Tibial nerve (tissue), 4 donors: ENCODE measurements around the gene PLEKHA3. TPM values are rescaled to one million over a fixed set of nuclear protein-coding genes. Genes with fewer than 3 reads are reported as not detected.
"Not testable (repeated sequence)": the region's sequence is repeated elsewhere in the genome, so short reads cannot be mapped to it uniquely, and the experiment has no call there.

Experiments used
- DNase-seq, 2 donors: peaks; one replicate each; pipeline ENCODE4 v3.0.0-alpha.2; 2019; ENCODE audit warnings: low spot score in 2 of 2
- H3K27ac ChIP-seq, 4 donors: fragments of 200-600 bp; sonication (generic) in 3 of 4; one replicate each; pipeline ENCODE4 v1.5.1; 2017 to 2019; ENCODE audit warnings: mild to moderate bottlenecking in 1 of 4
- H3K27me3 ChIP-seq, 2 donors: fragments of 200-600 bp; sonication (generic) in 1 of 2; one replicate each; pipeline versions ENCODE4 v1.5.1 to v1.6.0; 2017 to 2019
- H3K36me3 ChIP-seq, 3 donors: fragments of 200-600 bp; sonication (generic); one replicate each; pipeline ENCODE4 v1.5.1; 2018 to 2019
- H3K4me1 ChIP-seq, 4 donors: fragments of 200-600 bp; sonication (generic) in 3 of 4; one replicate each; pipeline ENCODE4 v1.5.1; 2017 to 2019
- H3K4me3 ChIP-seq, 4 donors: fragments of 200-600 bp; sonication (generic) in 3 of 4; one replicate each; pipeline ENCODE4 v1.5.1; 2017 to 2019; ENCODE audit warnings: mild to moderate bottlenecking in 1 of 4, moderate library complexity in 1 of 4
- H3K9me3 ChIP-seq, 4 donors: fragments of 200-600 bp; sonication (generic) in 3 of 4; one replicate each; pipeline ENCODE4 v1.5.1; 2017 to 2019
- CTCF ChIP-seq, 5 experiments: fragments of 200-600 bp in 3 of 5; fragments of 450-650 bp in 2 of 5; sonication (generic) in 3 of 5; IDR thresholded peaks; one replicate each; pipeline ENCODE4 v1.5.1; 2016 to 2019; ENCODE audit warnings: antibody characterized with exemption in 5 of 5, mild to moderate bottlenecking in 3 of 5, moderate library complexity in 2 of 5
- EP300 ChIP-seq, 2 donors: sonication (generic); formaldehyde crosslinking; IDR thresholded peaks; one replicate each; pipeline ENCODE4 v1.6.1; 2017; ENCODE audit warnings: antibody characterized with exemption in 2 of 2, mild to moderate bottlenecking in 1 of 2
- POLR2A ChIP-seq, 2 donors: fragments of 450-650 bp; IDR thresholded peaks; one replicate each; pipeline ENCODE4 v1.6.1; 2017; ENCODE audit warnings: antibody characterized with exemption in 2 of 2, mild to moderate bottlenecking in 2 of 2, moderate library complexity in 2 of 2
- WGBS, 2 donors: methylation state at CpG; one replicate each; pipeline ENCODE4 v1.1.5; 2018; 5-methylcytosine and 5-hydroxymethylcytosine counted together
- total RNA-seq, 4 donors: library from RNA; depleted of rRNA; stranded (reverse); fragments of >200 nt; gene quantifications; one replicate each; pipeline ENCODE4 v1.1.0, GENCODE V29; 2016

PLEKHA3 gene
- total RNA-seq, 4 donors from 2014 or later: 7.2 to 14.4 (median 10.4) TPM

DNA sequence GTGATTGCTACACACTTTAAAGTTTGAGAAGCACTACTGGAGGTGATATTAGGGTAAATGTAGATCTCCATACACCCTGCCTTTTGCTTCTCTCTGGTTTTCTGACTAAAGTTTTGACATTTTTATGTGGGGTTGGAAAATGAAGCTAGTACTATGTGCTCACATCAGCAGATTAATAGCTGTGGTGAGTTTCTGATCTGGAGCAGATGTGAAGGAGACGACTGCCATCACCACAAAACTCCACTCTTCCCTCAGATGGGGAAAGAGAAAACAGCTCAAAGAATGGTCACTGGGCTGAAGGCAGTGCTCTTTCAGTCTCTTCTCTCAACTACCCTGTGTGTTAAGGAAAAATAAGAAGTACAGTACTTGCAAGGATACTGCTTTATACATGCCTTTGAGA is 37.2 kb downstream of the PLEKHA3 start:
- TF ChIP-seq EP300 (IDR thresholded peaks at IDR 0.05) (no peak), POLR2A (IDR thresholded peaks at IDR 0.05) (no peak), CTCF (IDR thresholded peaks at IDR 0.05) (no peak)
- Histone ChIP-seq H3K9me3 (no peaks in the 10 kb centered on the region), H3K27ac (no peak overlapping the region), H3K4me3 (no peak overlapping the region), H3K27me3 (no peaks in the 10 kb centered on the region), H3K36me3 (peaks cover 0 to 50% (median 0%) of the 10 kb centered on the region in 3 donors), H3K4me1 (no peaks in the 10 kb centered on the region)
- 70 to 74% methylated on average over 1 of the region's 1 CpG for WGBS, 2 donors
- DNase-seq: no peak

DNA sequence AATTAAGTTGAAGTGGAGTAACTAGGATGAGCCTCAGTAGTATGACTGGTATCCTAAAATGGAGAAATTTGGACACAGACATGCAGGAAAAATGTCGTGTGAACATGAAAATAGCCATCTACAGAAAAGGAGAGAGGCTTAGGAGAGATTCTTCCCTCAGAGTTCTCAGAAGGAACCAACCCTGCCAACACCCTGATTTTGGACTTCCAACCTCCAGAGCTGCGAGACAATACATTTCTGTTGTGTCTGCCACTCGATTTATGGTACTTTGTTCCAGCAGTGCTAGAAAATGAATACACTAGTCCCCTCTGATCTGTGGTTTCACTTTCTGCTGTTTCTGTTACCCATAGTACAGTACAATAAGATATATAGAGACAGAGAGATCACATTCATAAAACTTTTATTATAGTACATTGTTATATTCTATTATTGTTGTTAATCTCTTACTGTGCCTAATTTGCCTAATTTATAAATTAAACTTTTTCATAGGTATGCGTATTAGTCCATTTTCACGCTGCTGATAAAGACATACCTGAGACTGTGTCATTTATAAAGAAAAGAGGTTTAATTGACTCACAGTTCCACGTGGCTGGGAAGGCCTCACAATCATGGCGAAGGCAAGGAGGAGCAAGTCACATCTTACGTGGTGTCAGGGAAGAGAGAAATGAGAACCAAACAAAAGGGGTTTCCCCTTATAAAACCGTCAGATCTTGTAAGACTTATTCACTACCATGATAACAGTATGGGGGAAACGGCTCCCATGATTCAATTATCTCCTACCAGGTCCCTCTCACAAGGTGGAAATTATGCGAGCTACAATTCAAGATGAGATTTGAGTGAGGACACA is 41.3 kb downstream of the PLEKHA3 start:
- Histone ChIP-seq H3K4me1 (peaks cover 0 to 10% (median 2%) of the 10 kb centered on the region in 4 donors), H3K9me3 (no peaks in the 10 kb centered on the region), H3K36me3 (peaks cover 0 to 35% (median 0%) of the 10 kb centered on the region in 3 donors), H3K4me3 (no peak overlapping the region), H3K27ac (no peak overlapping the region), H3K27me3 (no peaks in the 10 kb centered on the region)
- WGBS, 2 donors: 94 to 95% methylated on average over 11 of the region's 11 CpGs
- no peak for TF ChIP-seq EP300 (IDR thresholded peaks at IDR 0.05)
- DNase-seq: no peak

GRCh38 chr2:178522950-178523595 is 42.8 kb downstream of the PLEKHA3 start:
- Histone ChIP-seq H3K9me3 (no peaks in the 10 kb centered on the region), H3K27me3 (no peaks in the 10 kb centered on the region), H3K36me3 (peaks cover 0 to 22% (median 0%) of the 10 kb centered on the region in 3 donors), H3K4me3 (peak overlapping the region; percentile 31 to 70 (median 54)), H3K4me1 (peaks cover 0 to 10% (median 2%) of the 10 kb centered on the region in 4 donors), H3K27ac (peak overlapping the region; percentile 5 to 79 (median 58))
- 14 to 23% methylated on average over 25 of the region's 25 CpGs for WGBS, 2 donors
- TF ChIP-seq CTCF (IDR thresholded peaks at IDR 0.05) (peak; percentile 64 to 73 (median 67)), EP300 (IDR thresholded peaks at IDR 0.05) (peak in 1 of 2 donors; percentile 71), POLR2A (IDR thresholded peaks at IDR 0.05) (peak in 1 of 2 donors; percentile 45)
- DNase-seq: peak; percentile 49 to 74

GRCh38 chr2:178523596-178524134 is 43.4 kb downstream of the PLEKHA3 start:
- 46 to 49% methylated on average over 8 of the region's 8 CpGs for WGBS, 2 donors
- DNase-seq: no peak
- H3K36me3 ChIP-seq: peaks cover 0 to 17% (median 0%) of the 10 kb centered on the region in 3 donors
- H3K9me3 ChIP-seq: no peaks in the 10 kb centered on the region
- H3K27me3 ChIP-seq: no peaks in the 10 kb centered on the region
- peak overlapping the region; percentile 31 to 70 (median 54) for H3K4me3 ChIP-seq
- TF ChIP-seq POLR2A (IDR thresholded peaks at IDR 0.05) (no peak), EP300 (IDR thresholded peaks at IDR 0.05) (no peak)
- H3K27ac ChIP-seq: peak overlapping the region; percentile 5 to 79 (median 58)
- H3K4me1 ChIP-seq: peaks cover 0 to 10% (median 2%) of the 10 kb centered on the region in 4 donors

DNA sequence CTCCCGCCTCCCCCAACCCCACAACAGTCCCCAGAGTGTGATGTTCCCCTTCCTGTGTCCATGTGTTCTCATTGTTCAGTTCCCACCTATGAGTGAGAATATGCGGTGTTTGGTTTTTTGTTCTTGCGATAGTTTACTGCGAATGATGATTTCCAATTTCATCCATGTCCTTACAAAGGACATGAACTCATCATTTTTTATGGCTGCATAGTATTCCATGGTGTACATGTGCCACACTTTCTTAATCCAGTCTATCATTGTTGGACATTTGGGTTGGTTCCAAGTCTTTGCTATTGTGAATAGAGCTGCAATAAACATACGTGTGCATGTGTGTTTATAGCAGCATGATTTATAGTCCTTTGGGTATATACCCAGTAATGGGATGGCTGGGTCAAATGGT is 44.8 kb downstream of the PLEKHA3 start:
- H3K27me3 ChIP-seq, DNase-seq, H3K4me3 ChIP-seq, H3K9me3 ChIP-seq, H3K36me3 ChIP-seq, H3K27ac ChIP-seq: not testable (repeated sequence)
- H3K4me1 ChIP-seq: peaks cover 0 to 10% (median 2%) of the 10 kb centered on the region in 4 donors
- 95 to 98% methylated on average over 4 to 5 of the region's 5 CpGs for WGBS, 2 donors

DNA sequence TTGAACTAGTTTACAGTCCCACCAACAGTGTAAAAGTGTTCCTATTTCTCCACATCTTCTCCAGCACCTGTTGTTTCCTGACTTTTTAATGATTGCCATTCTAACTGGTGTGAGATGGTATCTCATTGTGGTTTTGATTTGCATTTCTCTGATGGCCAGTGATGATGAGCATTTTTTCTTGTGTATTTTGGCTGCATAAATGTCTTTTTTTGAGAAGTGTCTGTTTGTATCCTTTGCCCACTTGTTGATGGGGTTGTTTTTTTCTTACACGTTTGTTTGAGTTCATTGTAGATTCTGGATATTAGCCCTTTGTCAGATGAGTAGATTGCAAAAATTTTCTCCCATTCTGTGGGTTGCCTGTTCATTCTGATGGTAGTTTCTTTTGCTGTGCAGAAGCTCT is 45.2 kb downstream of the PLEKHA3 start:
- not testable (repeated sequence) for H3K9me3 ChIP-seq, H3K27me3 ChIP-seq, H3K27ac ChIP-seq, H3K36me3 ChIP-seq, H3K4me3 ChIP-seq, DNase-seq
- H3K4me1 ChIP-seq: peaks cover 0 to 10% (median 2%) of the 10 kb centered on the region in 4 donors
- WGBS, 2 donors: 67 to 78% methylated on average over 1 of the region's 1 CpG

DNA sequence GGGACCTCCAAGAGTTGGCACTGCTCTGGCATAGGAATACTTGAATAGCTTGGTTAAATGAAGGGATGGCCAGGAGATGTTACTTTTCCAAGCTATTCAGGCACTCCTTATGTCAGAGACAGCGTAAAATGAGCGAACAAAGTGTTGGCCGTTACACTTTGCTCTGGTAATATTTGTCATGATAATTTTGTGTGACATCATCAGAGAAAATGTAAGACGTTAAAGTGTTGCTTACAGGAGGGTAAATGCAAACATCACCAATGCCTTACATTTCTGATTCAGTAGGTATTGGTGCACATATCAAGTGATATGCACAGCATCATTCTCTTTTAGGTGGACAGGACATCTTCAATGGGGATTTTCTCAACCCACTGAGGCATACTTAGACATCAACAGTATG is 46.0 kb downstream of the PLEKHA3 start:
- no peak overlapping the region for H3K27ac ChIP-seq
- H3K4me1 ChIP-seq: peaks cover 0 to 10% (median 2%) of the 10 kb centered on the region in 4 donors
- no peak overlapping the region for H3K4me3 ChIP-seq
- no peaks in the 10 kb centered on the region for H3K27me3 ChIP-seq
- TF ChIP-seq POLR2A (IDR thresholded peaks at IDR 0.05): no peak
- no peak for TF ChIP-seq CTCF (IDR thresholded peaks at IDR 0.05)
- TF ChIP-seq EP300 (IDR thresholded peaks at IDR 0.05): no peak
- WGBS, 2 donors: 94 to 96% methylated on average over 4 of the region's 4 CpGs
- DNase-seq: no peak
- H3K9me3 ChIP-seq: no peaks in the 10 kb centered on the region
- H3K36me3 ChIP-seq: peaks cover 0 to 11% (median 0%) of the 10 kb centered on the region in 3 donors
